GM19372 (cell line): Measurements from ENCODE around the gene CLPX.
"Not testable (repeated sequence)": the region's sequence is repeated elsewhere in the genome, so short reads cannot be mapped to it uniquely, and the experiment has no call there.

Experiments used
- ATAC-seq: cut with Tn5 transposase; IDR thresholded peaks from one replicate; pipeline ENCODE4 v1.9.1; 2021; ENCODE audit warnings: mild to moderate bottlenecking, low read depth, moderate library complexity; ENCODE audit not compliant: unreplicated experiment

Gene CLPX

DNA sequence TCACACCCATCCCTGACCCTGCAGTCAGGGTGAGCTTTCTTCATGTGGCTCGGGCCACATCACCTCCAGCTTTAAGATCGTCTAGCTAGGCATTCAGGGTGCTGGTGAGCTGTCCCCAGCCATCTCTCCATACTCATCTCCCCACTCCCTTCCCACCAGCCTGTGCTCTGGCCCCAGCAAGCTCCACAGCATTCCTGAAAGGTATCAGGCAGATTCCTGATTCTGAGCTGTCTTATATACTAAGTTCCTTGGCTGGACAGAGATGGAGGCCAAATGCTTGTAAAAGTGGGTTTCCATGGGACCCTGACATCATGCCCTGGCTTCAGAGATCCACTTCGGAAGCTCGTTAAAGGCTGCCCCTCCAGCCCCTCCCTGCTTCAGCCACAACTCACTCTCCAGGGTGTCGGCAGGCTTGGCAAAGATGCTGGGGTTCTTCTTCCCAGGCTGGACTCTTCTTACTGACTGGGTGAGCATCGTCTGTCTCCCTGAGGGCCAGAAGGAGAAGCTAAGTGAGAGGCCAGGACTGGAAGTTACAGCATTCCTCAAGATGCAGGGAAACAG is 22.2 kb upstream of the CLPX start:
- no peak for ATAC-seq

DNA sequence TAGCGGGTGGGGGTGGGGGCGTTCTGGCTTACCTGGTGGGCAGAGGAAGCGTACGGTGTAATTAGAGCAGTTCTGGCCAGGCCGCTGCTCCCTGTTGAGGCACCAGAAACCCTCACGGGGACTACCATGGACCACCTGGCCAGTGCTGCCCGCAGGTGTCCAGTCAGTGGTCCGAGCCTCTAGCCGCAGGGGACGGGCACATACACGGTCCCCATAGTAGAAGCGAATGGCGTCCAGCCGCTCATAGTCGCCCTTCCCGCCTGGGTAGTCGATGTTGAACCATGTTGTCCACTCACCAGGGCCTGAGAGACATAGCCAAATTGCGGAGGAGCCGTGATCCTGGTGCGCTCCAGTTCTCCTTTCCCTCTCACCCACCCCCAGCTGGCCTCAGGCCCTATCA is 21.6 kb upstream of the CLPX start:
- ATAC-seq: no peak

DNA sequence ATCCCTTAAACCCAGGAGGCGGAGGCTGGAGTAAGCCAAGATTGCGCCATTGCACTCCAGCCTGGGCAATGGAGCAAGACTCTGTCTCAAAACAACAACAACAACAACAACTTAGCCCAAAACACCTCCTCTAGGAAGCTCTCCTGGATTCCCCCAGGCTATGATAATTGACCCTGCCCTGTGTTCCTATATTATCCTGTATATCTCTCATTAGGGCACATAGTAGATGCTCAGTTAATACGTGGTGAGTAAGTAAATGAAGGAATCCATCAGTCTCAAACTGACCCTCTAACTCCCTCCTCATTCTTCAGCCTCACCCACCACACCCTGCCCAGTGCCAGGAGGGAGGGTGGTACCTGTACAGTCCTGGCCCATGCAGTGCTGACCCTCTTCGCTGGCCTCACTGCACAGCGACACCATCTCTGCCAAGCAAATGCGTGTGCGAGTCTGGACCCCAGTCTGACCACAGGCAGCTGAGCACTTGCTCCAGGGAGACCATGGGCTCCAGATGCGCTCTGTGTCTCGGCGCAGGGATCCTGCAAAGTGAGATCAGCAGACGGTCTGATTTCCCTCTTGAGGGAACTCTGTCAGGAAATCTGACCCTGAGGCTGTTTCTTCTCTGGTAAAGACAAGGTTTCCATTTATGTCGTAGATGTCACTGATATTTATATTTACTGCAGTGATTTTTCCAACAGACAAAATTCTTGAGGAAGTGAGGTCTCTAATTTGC is 20.0 kb upstream of the CLPX start:
- ATAC-seq: no peak

DNA sequence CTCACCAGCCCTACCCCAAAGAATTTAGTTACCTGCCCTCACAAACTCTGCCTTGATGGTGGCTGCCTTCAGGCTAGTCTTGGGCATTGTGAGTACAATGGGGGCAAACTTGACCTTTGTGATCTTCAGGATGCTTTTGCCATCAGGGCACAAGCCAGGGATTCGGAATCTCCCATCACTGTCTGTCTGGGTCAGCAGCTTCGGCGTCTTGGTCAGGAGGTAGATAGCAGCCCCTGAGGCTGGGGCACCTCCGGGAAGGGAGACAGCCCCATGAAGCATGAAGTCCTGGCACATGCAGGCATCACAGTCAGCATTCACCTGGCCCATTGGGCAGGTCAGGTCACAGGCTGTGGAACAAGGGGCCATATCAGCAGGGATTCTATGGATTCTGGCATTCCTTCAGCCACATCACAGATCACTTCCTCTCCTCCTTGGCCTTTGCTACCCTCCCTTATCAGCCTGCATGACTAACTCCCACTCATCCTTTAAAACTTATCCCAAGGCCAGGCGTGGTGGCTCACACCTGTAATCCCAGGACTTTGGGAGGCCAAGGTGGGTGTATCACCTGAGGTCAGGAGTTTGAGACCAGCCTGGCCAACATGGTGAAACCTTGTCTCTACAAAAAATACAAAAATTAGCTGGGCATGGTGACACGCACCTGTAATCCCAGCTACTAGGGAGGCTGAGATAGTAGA is 19.2 kb upstream of the CLPX start:
- ATAC-seq: no peak

DNA sequence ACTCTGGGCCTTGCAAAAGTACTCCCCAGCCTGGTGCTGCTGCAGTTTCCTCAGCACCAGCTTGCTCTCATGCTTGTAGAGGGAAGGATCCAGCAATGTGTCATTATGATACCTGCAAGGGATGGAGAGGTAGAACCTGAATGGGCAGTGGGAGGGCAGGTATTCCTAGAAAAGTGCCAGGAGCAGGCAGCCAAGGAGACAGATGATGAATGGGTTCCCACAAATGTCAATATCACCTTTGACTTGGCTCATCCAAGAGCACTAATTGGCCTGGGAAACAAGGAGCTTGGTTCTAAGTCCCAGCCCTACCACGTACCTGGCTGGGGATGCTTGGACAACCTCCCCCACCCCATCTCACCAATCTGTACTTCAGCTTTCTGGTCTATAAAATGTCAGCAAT is 16.8 kb upstream of the CLPX start:
- no peak for ATAC-seq

- no peak for ATAC-seq
Measured at GRCh38 chr15:65198571-65198970, 13.4 kb upstream of the CLPX start.

GRCh38 chr15:65197337-65197645 is 12.1 kb upstream of the CLPX start:
- no peak for ATAC-seq

- no peak for ATAC-seq
Measured at GRCh38 chr15:65196637-65197336, 11.6 kb upstream of the CLPX start.

- no peak for ATAC-seq
Measured at GRCh38 chr15:65195548-65195923, 10.4 kb upstream of the CLPX start.

DNA sequence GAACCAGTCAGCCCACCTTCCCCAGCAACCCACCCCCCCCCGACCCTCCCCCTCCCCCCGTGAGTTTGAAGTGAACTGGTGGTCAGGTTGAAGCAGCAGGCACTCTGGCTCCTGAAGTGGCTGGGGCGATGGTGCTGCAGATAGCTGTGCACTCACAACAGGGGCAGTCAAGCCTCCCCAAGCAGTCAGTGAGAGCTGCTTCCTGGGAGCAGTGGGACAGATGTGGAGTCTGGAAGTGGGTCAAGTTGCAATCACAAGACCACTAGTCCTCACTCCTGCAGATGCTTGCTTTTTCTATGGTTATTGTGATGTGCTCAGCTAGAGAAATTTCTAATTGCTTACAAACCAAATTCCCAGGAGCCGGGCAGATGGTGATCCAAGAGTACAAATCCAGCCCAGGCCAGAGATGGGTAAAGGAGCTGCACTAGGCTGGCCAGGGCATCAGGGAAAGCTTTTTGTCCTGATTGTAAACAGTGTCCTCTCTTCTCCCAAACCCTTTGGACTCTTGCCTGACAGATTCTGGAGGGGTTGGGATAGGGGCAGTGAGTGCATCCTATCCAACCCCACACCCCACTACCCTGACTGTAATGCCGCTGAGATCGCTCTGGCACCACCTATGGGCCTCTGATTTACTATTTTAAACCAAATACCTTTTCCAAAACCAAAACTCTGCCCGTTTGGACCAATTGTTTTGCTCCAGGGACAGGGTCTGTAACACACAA is 9.8 kb upstream of the CLPX start:
- ATAC-seq: no peak

DNA sequence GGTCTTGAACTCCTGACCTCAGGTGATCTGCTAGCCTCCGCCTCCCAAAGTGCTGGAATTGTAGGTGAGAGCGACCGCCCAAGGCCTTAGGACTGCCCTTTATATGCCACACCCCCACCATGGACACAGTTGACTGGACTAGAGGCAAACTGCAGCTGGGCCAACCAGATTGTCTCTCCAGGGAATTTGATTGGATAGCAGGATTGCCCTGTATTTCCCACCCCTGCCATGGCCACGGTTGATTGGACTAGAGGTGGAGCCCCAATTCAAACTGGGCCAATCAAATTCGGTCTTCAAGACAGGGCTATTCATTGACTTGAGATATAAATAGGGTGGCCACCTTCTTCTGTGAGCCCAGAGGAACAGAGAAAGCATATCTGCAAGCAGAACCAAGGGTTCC is 6.9 kb upstream of the CLPX start:
- ATAC-seq: no peak

GRCh38 chr15:65189102-65189740 is 4.1 kb upstream of the CLPX start:
- no peak for ATAC-seq

DNA sequence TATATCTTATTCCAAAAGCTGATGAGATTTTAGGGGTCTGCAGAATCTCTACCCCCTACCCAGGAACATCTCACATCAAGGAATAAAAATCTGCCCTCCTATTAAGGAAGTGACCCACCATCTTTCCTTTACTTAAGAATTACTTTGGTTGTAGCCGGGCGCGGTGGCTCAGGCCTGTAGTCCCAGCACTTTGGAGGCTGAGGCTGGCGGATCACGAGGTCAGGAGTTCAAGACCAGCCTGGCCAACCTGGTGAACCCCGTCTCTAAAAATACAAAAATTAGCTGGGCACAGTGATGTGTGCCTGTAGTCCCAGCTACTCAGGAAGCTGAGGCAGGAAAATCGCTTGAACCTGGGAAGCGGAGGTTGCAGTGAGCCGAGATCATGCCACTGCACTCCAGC is 3.3 kb upstream of the CLPX start:
- not testable (repeated sequence) for ATAC-seq

DNA sequence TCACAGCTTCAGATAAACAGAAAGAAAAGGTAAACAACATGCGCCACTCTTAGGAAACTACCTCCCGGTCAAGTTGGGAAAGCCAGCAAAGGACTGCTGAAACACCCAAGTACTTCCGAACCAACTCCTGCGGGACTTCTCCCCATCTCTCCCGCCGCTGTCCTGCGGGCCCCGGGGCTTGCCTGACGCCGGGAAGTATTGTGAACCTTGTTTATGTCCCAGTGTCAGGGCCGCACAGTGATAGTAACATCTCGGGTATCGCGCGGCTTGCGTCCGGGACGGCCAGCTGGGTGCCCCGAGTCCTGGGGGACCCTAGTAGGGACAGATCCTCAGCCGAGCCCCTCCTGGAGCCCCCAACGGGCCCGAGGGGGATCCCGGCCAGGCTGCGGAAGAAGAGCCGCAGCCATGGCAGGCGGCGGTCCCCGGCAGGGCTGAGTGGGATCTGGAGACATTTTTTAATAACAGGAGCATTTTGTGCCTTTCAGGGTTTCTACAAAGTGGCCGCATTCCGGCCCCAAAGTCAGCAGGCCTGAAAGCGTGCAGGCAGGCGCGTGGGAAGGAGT is 756 bp downstream of the CLPX start:
- ATAC-seq: no peak

- ATAC-seq: no peak
Measured at GRCh38 chr15:65183865-65184159, 1.3 kb downstream of the CLPX start.

GRCh38 chr15:65182538-65182937 is 2.6 kb downstream of the CLPX start:
- ATAC-seq: no peak

DNA sequence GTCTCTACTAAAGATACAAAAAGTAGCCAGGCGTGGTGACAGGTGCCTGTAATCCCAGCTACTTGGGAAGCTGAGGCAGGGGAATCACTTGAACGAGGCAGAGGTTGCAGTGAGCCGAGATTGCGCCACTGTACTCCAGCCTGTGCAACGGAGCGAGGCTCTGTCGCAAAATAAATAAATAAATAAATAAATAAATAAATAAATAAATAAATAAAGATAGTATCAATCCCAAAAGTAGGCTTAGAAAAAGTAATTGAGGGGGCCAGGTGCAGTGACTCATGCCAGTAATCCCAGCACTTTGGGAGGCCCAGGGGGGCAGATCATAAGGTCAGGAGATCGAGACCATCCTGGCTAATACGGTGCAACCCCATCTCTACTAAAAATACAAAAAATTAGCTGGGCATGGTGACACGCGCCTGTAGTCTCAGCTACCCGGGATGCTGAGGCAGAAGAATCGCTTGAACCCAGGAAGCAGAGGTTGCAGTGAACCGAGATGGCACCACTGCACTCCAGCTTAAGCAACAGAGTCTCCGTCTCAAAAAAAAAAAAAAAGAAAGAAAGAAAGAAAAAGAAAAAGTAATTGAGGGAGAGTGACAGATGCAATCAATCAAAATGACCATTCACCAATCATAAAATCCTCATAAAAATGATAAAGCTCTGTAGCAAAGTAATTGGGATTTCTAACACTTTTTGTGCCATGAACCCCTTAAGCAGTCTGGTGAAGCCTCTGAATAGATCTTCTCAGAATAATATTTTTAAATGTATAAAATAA is 3.4 kb downstream of the CLPX start:
- ATAC-seq: not testable (repeated sequence)

- no peak for ATAC-seq
Measured at GRCh38 chr15:65180167-65180566, 5.0 kb downstream of the CLPX start.

DNA sequence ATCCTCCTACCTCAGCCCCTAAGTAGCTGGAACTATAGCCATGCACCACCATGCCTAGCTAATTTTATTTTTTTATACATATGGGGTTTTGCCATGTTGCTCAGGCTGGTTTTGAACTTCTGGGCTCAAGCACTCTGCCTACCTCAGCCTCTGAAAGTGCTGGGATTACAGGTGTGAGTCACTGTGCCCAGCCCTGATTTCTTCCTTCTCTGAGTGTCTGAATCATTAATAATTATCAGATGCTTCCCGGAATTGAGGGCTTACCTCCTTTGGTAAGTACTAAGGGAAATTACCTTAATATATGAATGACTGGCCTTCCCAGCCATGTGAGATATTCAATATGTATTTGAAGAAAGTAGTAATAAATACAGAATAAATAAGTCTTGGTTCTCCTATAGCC is 7.2 kb downstream of the CLPX start:
- no peak for ATAC-seq

GRCh38 chr15:65176056-65176455 is 9.1 kb downstream of the CLPX start:
- no peak for ATAC-seq
